ENCODE measurements around the gene CIRBP.

GRCh38 chr19:1262623-1263123 lies 6.5 kb upstream of the CIRBP start:
- no peak for TF ChIP-seq POLR2A (IDR thresholded peaks at IDR 0.05; ENCODE audit: low read length)
- no peak for TF ChIP-seq GATA1 (IDR thresholded peaks at IDR 0.05; ENCODE audit: low read depth, low read length)
